HG03175 (cell line): ENCODE results near the gene ZNF365.
"Not testable (repeated sequence)": the region's sequence is repeated elsewhere in the genome, so short reads cannot be mapped to it uniquely, and the experiment has no call there.

ENCODE experiments used
- ATAC-seq: cut with Tn5 transposase; IDR thresholded peaks from one replicate; pipeline ENCODE4 v1.9.1; 2021; ENCODE audit warnings: mild to moderate bottlenecking, moderate library complexity; ENCODE audit not compliant: unreplicated experiment

ZNF365 gene

GRCh38 chr10:62376071-62377025, 2.2 kb downstream of the ZNF365 start:
- ATAC-seq = no peak

GRCh38 chr10:62377026-62377415, 2.9 kb downstream of the ZNF365 start:
- ATAC-seq = no peak

GRCh38 chr10:62377966-62378365, 3.8 kb downstream of the ZNF365 start:
- ATAC-seq = no peak

- ATAC-seq = not testable (repeated sequence)
Observed at GRCh38 chr10:62378877-62379276, 4.7 kb downstream of the ZNF365 start.

- no peak for ATAC-seq
Observed at GRCh38 chr10:62379394-62379793, 5.2 kb downstream of the ZNF365 start.

- ATAC-seq = no peak
Observed at GRCh38 chr10:62380016-62380415, 5.8 kb downstream of the ZNF365 start.

GRCh38 chr10:62381385-62382102, 7.4 kb downstream of the ZNF365 start:
- ATAC-seq = no peak

- ATAC-seq = no peak
Observed at GRCh38 chr10:62382831-62383230, 8.7 kb downstream of the ZNF365 start.

GRCh38 chr10:62384057-62384446, 9.9 kb downstream of the ZNF365 start:
- ATAC-seq = no peak

GRCh38 chr10:62384447-62385081, 10.4 kb downstream of the ZNF365 start:
- no peak for ATAC-seq

- no peak for ATAC-seq
Observed at GRCh38 chr10:62386356-62387320, 12.5 kb downstream of the ZNF365 start.

GRCh38 chr10:62388328-62388727, 14.2 kb downstream of the ZNF365 start:
- no peak for ATAC-seq

GRCh38 chr10:62390497-62391176, 16.5 kb downstream of the ZNF365 start:
- ATAC-seq = no peak

GRCh38 chr10:62393237-62393636, 19.1 kb downstream of the ZNF365 start:
- ATAC-seq = no peak

GRCh38 chr10:62394556-62395018, 20.4 kb downstream of the ZNF365 start:
- ATAC-seq = no peak

- no peak for ATAC-seq
Observed at GRCh38 chr10:62395892-62396291, 21.7 kb downstream of the ZNF365 start.

- ATAC-seq = no peak
Observed at GRCh38 chr10:62396864-62397263, 22.7 kb downstream of the ZNF365 start.

- no peak for ATAC-seq
Observed at GRCh38 chr10:62399211-62399610, 25.0 kb downstream of the ZNF365 start.

- no peak for ATAC-seq
Observed at GRCh38 chr10:62402508-62402907, 28.3 kb downstream of the ZNF365 start.

GRCh38 chr10:62410528-62410927, 36.4 kb downstream of the ZNF365 start:
- not testable (repeated sequence) for ATAC-seq
